NCI-H345 treated with DMSO at 0.1 percent for 48 hours (cell line): ENCODE measurements around the gene LOXL4.

Experiments
- DNase-seq: peaks from one replicate; lab custom pipeline; 2025; ENCODE audit not compliant: unreplicated experiment; lab: John Stamatoyannopoulos, UW

LOXL4 gene

GRCh38 chr10:98267894-98268693 lies at the start of gene LOXL4:
LOXL4 (minus strand) TSS chr10:98268194; CDS start chr10:98263019, 5,175 bp downstream.
- no peak for DNase-seq

GRCh38 chr10:98316661-98317060 lies 48.7 kb upstream of the LOXL4 start:
- no peak for DNase-seq

DNA sequence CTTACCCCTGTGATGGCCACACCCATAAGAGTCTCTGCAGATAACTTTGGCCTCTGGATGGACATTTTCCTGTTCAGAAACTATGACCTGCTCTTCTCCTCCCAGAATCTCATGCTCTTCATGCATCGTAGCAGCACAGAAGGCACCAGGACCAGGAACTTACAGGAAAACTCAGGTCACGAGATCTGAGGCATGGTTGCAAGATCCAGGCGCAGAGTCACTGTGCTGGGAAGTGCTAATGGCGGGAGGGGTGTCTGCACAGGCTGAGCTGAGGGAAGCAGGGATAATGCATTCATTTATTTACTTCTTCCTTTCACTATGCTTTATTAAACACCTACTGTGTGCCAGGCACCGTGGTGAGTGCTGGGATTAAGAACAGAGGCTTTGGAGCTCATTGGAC lies 48.2 kb upstream of the LOXL4 start:
- no peak for DNase-seq

GRCh38 chr10:98314532-98315284 lies 46.7 kb upstream of the LOXL4 start:
- DNase-seq: no peak

- no peak for DNase-seq
These were observed 45.6 kb upstream of the LOXL4 start for GRCh38 chr10:98313598-98313997.

DNA sequence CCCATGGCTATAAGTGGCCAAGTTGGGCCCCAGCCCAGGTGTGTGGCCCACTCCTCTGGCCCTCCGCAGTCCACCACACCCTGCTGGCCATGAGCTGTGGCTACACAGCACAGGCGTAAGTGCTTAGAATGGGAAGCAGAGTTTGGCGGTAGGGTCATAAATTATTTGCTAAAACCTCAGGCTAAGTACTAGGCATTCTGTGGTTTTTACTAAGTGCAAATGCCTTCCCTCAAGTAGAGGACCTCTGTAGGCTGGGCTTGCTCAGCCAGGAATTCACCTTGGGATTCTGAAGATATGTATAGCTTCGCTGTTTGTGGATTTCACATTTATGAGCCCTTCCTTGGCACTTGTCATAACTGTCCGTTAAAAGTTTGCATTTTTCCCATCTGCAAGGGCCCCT lies 44.8 kb upstream of the LOXL4 start:
- no peak for DNase-seq

GRCh38 chr10:98312349-98312748 lies 44.4 kb upstream of the LOXL4 start:
- no peak for DNase-seq

- no peak for DNase-seq
These were observed 42.7 kb upstream of the LOXL4 start for GRCh38 chr10:98310701-98311100.

GRCh38 chr10:98309366-98310355 lies 41.7 kb upstream of the LOXL4 start:
- peak; percentile 5 for DNase-seq

DNA sequence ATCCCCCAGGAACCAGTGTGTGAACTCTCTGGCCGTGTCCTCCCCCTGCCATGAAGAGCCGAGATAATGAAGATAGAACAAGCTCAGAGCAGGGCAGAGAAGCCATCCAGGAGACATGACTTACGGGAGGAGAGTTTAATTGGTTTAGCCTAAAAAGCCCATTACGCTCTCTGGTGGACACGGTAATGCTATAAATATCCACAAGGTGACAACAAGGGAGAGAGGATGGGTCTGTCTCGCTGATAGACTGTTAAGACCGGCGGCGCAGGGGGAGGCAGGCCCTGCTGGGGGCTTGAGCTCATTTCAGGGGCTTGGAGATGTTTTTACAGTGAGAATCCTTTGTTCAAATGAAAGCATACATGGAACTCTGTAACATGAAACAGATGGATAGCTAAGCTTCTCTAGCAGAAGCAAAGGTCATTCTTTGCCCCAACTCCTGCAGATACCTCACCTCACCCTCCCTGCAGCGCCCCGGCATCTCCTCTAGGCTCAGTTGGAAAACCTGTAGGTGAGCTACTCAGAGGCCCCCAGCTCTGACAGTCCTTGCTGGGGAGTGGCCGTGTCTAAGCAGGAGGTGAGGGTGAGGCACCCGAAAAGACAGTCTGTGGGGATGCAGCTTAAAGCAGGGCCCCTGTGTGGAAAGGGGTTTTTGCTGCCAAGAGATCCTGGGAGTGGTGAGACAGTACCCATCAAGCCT lies 40.8 kb upstream of the LOXL4 start:
- no peak for DNase-seq

- DNase-seq: no peak
These were observed 40.0 kb upstream of the LOXL4 start for GRCh38 chr10:98307916-98308541.

- no peak for DNase-seq
These were observed 38.5 kb upstream of the LOXL4 start for GRCh38 chr10:98306501-98306900.

GRCh38 chr10:98303569-98303968 lies 35.6 kb upstream of the LOXL4 start:
- no peak for DNase-seq

DNA sequence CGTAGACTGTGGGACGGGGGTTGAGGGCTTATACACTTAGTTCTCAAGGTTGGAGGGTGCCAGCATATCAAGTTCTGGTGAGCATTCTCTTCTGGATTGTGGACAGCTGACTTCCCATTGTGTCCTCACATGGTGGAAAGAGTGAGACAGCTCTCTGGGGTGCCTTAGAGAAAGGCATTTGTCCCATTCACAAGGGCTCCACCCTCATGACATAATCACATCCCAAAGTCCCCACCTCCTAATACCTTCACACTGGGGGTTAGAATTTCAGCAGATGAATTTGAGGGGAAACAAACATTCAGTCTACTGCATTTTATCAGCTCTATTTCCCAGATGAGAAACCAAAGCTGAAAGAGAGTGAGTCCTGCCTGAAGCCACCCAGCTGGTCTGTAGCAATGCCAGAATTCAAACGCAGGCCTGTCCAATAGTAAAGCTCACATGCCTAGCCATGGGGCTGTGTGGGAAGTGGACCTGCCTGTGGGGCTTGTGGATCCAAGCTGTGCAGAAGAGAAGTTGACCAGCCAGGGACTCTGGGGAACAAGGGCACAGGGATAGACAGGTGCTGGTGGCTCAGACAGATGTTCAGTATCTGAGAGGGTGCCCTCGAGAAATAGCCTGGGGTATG lies 34.9 kb upstream of the LOXL4 start:
- DNase-seq: no peak

GRCh38 chr10:98301664-98302319 lies 33.8 kb upstream of the LOXL4 start:
- no peak for DNase-seq

- no peak for DNase-seq
These were observed 32.7 kb upstream of the LOXL4 start for GRCh38 chr10:98300526-98301229.

GRCh38 chr10:98299341-98299740 lies 31.3 kb upstream of the LOXL4 start:
- no peak for DNase-seq

GRCh38 chr10:98296524-98296923 lies 28.5 kb upstream of the LOXL4 start:
- no peak for DNase-seq

GRCh38 chr10:98295907-98296306 lies 27.9 kb upstream of the LOXL4 start:
- DNase-seq: no peak
